Hepatocyte (in vitro differentiated cells): Measurements from ENCODE around the gene FBLN1. TPM values are rescaled to one million over a fixed set of nuclear protein-coding genes. Genes with fewer than 3 reads are reported as not detected.

Experiments used
- DNase-seq: peaks from one replicate; pipeline ENCODE4 v3.0.0-alpha.2; 2016; ENCODE audit warnings: low spot score
- H2AFZ ChIP-seq: fragments of 200-600 bp; sonication (generic); 2 replicates; pipeline ENCODE4 v1.6.0; 2016; ENCODE audit warnings: antibody characterized with exemption, mild to moderate bottlenecking
- H3K27ac ChIP-seq: fragments of 200-600 bp; sonication (generic); 2 replicates; pipeline ENCODE4 v1.5.1; 2016; ENCODE audit warnings: mild to moderate bottlenecking
- H3K27me3 ChIP-seq: fragments of 200-600 bp; sonication (generic); 2 replicates; pipeline ENCODE4 v1.6.1; 2016
- H3K36me3 ChIP-seq: fragments of 200-600 bp; sonication (generic); replicated peaks from 2 replicates; pipeline ENCODE4 v1.5.1; 2016; ENCODE audit warnings: low read depth; ENCODE audit not compliant: insufficient read depth
- H3K4me1 ChIP-seq: fragments of 200-600 bp; sonication (generic); 2 replicates; pipeline ENCODE4 v1.5.1; 2016; ENCODE audit warnings: mild to moderate bottlenecking, moderate library complexity; ENCODE audit not compliant: insufficient read depth
- H3K4me2 ChIP-seq: fragments of 200-600 bp; sonication (generic); 2 replicates; pipeline ENCODE4 v1.6.0; 2016
- H3K4me3 ChIP-seq: fragments of 200-600 bp; sonication (generic); 2 replicates; pipeline ENCODE4 v1.5.1; 2016; ENCODE audit warnings: mild to moderate bottlenecking
- H3K79me2 ChIP-seq: fragments of 200-600 bp; sonication (generic); 2 replicates; pipeline ENCODE4 v1.6.0; 2017; ENCODE audit warnings: mild to moderate bottlenecking
- H3K9me2 ChIP-seq: fragments of 200-600 bp; sonication (generic); replicated peaks from 2 replicates; pipeline ENCODE4 v1.6.0; 2017; ENCODE audit warnings: mild to moderate bottlenecking; ENCODE audit not compliant: insufficient read depth
- H3K9me3 ChIP-seq: fragments of 200-600 bp; sonication (generic); 2 replicates; pipeline ENCODE4 v1.5.1; 2016; ENCODE audit warnings: low read depth, mild to moderate bottlenecking
- H4K20me1 ChIP-seq: fragments of 200-600 bp; sonication (generic); 2 replicates; pipeline ENCODE4 v1.6.0; 2016; ENCODE audit warnings: mild to moderate bottlenecking; ENCODE audit not compliant: insufficient read depth, poor library complexity, severe bottlenecking
- CTCF ChIP-seq: fragments of 200-600 bp; sonication (generic); IDR thresholded peaks from 2 replicates; pipeline ENCODE4 v1.5.1; 2016; ENCODE audit warnings: antibody characterized with exemption, mild to moderate bottlenecking; ENCODE audit not compliant: poor library complexity
- EZH2 ChIP-seq: fragments of 200-600 bp; sonication (generic); IDR thresholded peaks from 2 replicates; pipeline ENCODE4 v1.6.1; 2016; ENCODE audit warnings: antibody characterized with exemption, mild to moderate bottlenecking, borderline replicate concordance
- EZH2phosphoT487 ChIP-seq: fragments of 200-600 bp; sonication (generic); IDR thresholded peaks from one replicate; pipeline ENCODE4 v1.6.1; 2018; ENCODE audit warnings: antibody characterized with exemption, mild to moderate bottlenecking, low read depth, moderate library complexity; ENCODE audit not compliant: unreplicated experiment, severe bottlenecking
- WGBS: methylation state at CpG from one replicate; pipeline ENCODE4 v1.1.6; 2016; ENCODE audit warnings: low lambda C conversion rate; ENCODE audit errors: missing lambda C conversion rate; 5-methylcytosine and 5-hydroxymethylcytosine counted together
- polyA plus RNA-seq: library from polyadenylated mRNA; unstranded; fragments of >200 nt; fragmentation: Nextera tagmentation; extraction: Ambion mirVana; gene quantifications from 2 replicates; pipeline ENCODE4 v1.2.1, GENCODE V29; 2016
- total RNA-seq: library from RNA; depleted of rRNA; stranded (reverse); fragments of >200 nt; gene quantifications from 2 replicates; pipeline ENCODE4 v1.2.3, GENCODE V29; 2014

FBLN1 gene
- total and polyA plus RNA-seq, 2 experiments from 2014 or later, result 201 to 669 TPM

DNA sequence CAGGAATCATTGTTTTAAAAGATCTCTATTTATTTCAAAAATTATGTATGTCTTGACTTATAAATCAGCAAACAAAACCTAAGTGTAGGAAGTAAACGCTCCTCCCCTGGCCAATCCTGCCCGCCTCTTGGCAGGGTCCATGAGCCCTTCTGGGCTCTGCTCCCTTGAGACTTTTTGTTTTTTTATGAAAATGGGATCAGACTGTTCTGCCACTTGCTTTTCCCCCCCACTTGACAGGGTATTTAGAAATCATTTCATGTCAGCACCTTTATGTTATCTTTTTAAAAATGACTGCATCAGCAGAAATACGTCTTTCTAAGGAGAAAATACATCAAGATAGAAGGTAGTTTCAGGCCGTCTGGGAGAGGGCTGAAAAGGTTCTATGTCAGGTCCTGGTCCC is 35.6 kb downstream of the FBLN1 start:
- Histone ChIP-seq H3K27me3 (no peaks in the 10 kb centered on the region), H4K20me1 (no peaks in the 10 kb centered on the region), H3K4me3 (no peak overlapping the region), H3K27ac (peak overlapping the region; percentile 68), H2AFZ (no peak overlapping the region), H3K79me2 (no peaks in the 10 kb centered on the region), H3K4me1 (peaks cover 31% of the 10 kb centered on the region), H3K9me3 (no peaks in the 10 kb centered on the region), H3K36me3 (no peaks in the 10 kb centered on the region), H3K4me2 (no peak overlapping the region), H3K9me2 (no peaks in the 10 kb centered on the region)
- peak; percentile 4 for DNase-seq
- WGBS, result 85% methylated on average over 4 of the region's 4 CpGs
- no peak for TF ChIP-seq CTCF
- TF ChIP-seq EZH2phosphoT487, result no peak
- TF ChIP-seq EZH2, result no peak

DNA sequence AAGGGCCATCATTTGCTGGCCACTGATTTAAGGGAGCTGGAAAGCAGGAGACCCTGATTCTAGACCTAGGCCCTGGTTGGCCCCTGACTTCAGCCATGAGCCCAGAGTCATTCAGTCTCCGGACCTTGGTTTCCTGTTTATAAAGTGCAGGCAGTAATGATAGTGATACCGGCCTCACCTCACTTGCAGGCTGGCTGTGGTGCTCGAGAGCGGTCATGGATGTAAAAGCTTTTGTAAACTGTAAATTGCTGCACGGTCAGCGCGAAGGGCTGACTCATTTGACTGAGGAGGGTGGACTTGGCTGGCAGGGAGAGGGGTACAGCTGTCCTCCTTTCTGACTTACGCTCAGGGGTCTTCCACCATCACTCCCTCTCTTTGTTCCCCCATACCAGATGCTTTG is 37.4 kb downstream of the FBLN1 start:
- no peaks in the 10 kb centered on the region for H3K79me2 ChIP-seq
- no peaks in the 10 kb centered on the region for H3K9me3 ChIP-seq
- no peak overlapping the region for H2AFZ ChIP-seq
- no peak overlapping the region for H3K4me3 ChIP-seq
- peaks cover 18% of the 10 kb centered on the region for H3K4me1 ChIP-seq
- no peaks in the 10 kb centered on the region for H3K27me3 ChIP-seq
- no peak overlapping the region for H3K4me2 ChIP-seq
- DNase-seq, result no peak
- 80% methylated on average over 8 of the region's 8 CpGs for WGBS
- no peaks in the 10 kb centered on the region for H3K9me2 ChIP-seq
- no peaks in the 10 kb centered on the region for H3K36me3 ChIP-seq
- H4K20me1 ChIP-seq, result no peaks in the 10 kb centered on the region
- TF ChIP-seq CTCF (no peak), EZH2 (no peak), EZH2phosphoT487 (no peak)
- no peak overlapping the region for H3K27ac ChIP-seq

GRCh38 chr22:45541382-45541979 is 38.8 kb downstream of the FBLN1 start:
- H3K9me2 ChIP-seq, result no peaks in the 10 kb centered on the region

More at GRCh38 chr22:45541382-45541979, 38.8 kb downstream of the FBLN1 start:
- TF ChIP-seq CTCF (no peak), EZH2phosphoT487 (no peak), EZH2 (no peak)
- 95% methylated on average over 7 of the region's 7 CpGs for WGBS
- Histone ChIP-seq H3K27me3 (no peaks in the 10 kb centered on the region), H4K20me1 (no peaks in the 10 kb centered on the region), H3K4me1 (peaks cover 14% of the 10 kb centered on the region), H3K79me2 (no peaks in the 10 kb centered on the region), H3K36me3 (no peaks in the 10 kb centered on the region), H3K9me3 (no peaks in the 10 kb centered on the region), H3K4me3 (no peak overlapping the region), H2AFZ (no peak overlapping the region), H3K27ac (no peak overlapping the region), H3K4me2 (no peak overlapping the region)
- no peak for DNase-seq
